ENCODE data around the gene TMUB1. TPM values are rescaled to one million over a fixed set of nuclear protein-coding genes. Genes with fewer than 3 reads are reported as not detected.

TMUB1 gene
- total and polyA plus RNA-seq, 9 of the 15 experiments (the other 6 are each of a cell fraction or from before 2014, with no cell fraction given) = 0.14 to 241 (median 74.1) TPM

DNA sequence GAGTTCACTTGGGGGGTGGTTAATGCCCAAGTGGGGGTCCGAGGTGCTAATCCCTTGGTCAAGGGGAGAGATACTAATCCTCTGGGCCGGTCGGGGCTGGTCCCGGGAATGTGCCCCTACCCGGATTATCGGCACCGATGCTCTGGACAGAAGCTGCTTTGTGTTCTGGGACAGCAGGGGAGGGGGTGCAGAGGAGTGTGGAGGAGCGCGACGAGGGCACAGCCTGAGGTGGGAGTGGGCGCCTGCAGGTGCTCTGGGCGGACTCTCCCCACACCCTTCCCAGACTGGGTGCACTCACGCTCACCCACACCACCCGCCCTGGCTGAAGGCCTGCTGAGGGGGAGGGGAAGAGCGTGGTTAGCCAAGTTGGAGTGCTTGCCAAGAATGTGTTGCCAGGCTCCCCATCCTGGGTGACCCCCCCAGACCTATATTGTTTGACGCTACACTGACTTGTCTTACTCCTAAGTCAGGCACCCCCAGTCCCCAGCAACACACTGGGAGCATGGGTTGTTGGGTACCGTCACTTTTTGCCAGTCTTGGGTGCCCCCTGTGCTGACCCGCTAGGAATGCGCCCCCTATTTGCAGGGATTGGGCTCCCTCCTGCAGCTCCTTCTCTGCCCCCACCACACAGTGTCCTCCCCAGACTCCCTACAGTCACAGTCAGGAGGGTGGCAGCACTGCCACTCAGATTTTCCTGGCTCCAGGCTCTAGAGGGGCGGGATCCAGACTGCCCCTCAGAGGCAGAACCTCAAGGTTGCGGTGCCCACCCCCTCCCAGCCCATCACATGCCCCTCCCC is 22.7 kb downstream of the TMUB1 start (continued):
- TF ChIP-seq ZNF12 (CRISPR knock-in tag; IDR thresholded peaks at IDR 0.05) (peak; percentile 17; the same call in 1 of the 2 replicates), HNRNPL (IDR thresholded peaks at IDR 0.05; ENCODE audit: low read depth, low read length) (peak; percentile 61), SREBF2 (CRISPR knock-in tag; IDR thresholded peaks at IDR 0.05) (peak; percentile 99; the same call in 1 of the 2 replicates), HDGF (IDR thresholded peaks at IDR 0.05) (0 out of 2 replicates have a peak, but pooled peaks have one; percentile 18), PHB (CRISPR knock-in tag; IDR thresholded peaks at IDR 0.05) (0 out of 2 replicates have a peak, but pooled peaks have one; percentile 29), HOXB6 (CRISPR knock-in tag; IDR thresholded peaks at IDR 0.05; ENCODE audit: borderline replicate concordance) (0 out of 2 replicates have a peak, but pooled peaks have one; percentile 35), SIN3A (IDR thresholded peaks at IDR 0.05; ENCODE audit: borderline replicate concordance in 2 of 2, control insufficient read depth in 1 of 2, low read depth in 2 of 2, low read length in 2 of 2) (0 out of 4 replicates have a peak, but pooled peaks have one; percentile 6 to 33), CXXC5 (CRISPR knock-in tag; IDR thresholded peaks at IDR 0.05) (0 out of 2 replicates have a peak, but pooled peaks have one; percentile 5), LARP7 (IDR thresholded peaks at IDR 0.05) (no peak), NR1H2 (CRISPR knock-in tag; IDR thresholded peaks at IDR 0.05) (peak; percentile 35; the same call in 1 of the 2 replicates)
- TF ChIP-seq, protein P1, sequence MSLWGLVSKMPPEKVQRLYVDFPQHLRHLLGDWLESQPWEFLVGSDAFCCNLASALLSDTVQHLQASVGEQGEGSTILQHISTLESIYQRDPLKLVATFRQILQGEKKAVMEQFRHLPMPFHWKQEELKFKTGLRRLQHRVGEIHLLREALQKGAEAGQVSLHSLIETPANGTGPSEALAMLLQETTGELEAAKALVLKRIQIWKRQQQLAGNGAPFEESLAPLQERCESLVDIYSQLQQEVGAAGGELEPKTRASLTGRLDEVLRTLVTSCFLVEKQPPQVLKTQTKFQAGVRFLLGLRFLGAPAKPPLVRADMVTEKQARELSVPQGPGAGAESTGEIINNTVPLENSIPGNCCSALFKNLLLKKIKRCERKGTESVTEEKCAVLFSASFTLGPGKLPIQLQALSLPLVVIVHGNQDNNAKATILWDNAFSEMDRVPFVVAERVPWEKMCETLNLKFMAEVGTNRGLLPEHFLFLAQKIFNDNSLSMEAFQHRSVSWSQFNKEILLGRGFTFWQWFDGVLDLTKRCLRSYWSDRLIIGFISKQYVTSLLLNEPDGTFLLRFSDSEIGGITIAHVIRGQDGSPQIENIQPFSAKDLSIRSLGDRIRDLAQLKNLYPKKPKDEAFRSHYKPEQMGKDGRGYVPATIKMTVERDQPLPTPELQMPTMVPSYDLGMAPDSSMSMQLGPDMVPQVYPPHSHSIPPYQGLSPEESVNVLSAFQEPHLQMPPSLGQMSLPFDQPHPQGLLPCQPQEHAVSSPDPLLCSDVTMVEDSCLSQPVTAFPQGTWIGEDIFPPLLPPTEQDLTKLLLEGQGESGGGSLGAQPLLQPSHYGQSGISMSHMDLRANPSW (CRISPR knock-in tag; IDR thresholded peaks at IDR 0.05) = peak; percentile 61; the same call in 1 of the 2 replicates

Data from K562 (cell line).